HUDEP-2 (cell line): ENCODE results near the gene ZNF654.
A peak's percentile ranks its signal among the peaks of the same experiment; 100 is the strongest.

ENCODE experiments used
- DNase-seq, 76 experiments: peaks; one replicate each; lab custom pipeline; 2025; ENCODE audit not compliant: unreplicated experiment in 76 of 76; lab: John Stamatoyannopoulos, UW

Gene ZNF654

DNA sequence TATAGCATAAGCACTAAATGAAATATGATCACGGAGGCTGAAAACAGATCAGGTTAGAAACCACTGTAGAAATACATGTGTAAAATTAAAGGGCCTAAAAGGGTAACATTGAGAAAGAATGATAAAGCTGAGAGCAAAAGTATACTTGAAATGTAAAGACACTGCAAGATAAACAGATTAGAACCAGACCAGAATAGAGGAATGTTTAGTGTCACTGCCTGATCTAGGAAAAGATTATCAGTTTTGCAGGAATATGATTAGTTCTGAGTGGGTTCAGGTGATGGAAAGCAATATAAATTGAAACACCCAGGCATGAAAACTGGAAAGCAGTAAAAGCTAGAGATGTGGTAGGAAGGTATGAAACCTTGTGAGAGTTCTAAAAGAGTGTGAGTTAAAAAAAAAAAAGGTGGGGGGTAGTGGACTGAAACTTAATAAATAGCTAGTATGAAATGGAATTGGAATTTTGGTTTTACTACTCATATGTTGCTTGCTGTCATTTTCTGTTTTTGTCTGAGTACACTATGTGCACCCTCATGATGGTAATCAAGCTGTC, 74.7 kb downstream of the ZNF654 start:
- DNase-seq = no peak

- no peak for DNase-seq
Measured at GRCh38 chr3:88137836-88138235, 78.8 kb downstream of the ZNF654 start.

DNA sequence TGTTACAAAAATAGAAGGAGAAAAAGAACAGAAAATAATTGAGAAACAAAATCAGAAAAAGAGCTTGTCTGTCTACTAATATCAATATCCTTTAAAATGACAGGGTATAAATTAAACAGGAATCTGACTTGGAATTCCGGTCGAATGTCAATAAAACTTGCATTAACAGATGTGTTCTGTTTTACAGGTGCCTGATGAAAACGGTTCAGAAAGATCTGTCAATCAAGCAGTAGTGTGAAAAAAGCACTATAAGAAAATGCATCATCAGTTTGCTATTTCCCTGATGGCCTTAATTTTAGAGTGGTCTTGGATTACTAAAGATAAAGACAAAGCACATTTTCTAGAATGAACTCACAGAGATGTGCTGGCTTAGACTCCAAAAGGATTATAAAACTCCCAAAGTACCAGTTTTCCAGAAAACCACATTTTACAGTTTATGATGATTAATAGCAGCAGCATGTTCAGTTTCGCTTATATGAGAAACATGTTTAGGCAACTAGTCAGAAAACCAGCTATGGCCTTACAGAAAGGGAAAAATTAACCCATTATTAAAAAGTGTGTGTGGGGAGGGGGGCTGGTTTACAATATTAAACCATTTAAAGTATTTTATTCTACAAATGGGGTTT, 82.5 kb downstream of the ZNF654 start:
- DNase-seq = no peak

- no peak for DNase-seq
Measured at GRCh38 chr3:88142094-88142624, 83.1 kb downstream of the ZNF654 start.

- peak in 1 of 76 experiments; percentile 6 for DNase-seq
Measured at GRCh38 chr3:88147261-88147660, 88.2 kb downstream of the ZNF654 start.

GRCh38 chr3:88148651-88149050, 89.6 kb downstream of the ZNF654 start:
- no peak for DNase-seq

GRCh38 chr3:88149101-88149508, 90.0 kb downstream of the ZNF654 start:
- peak in 33 of 76 experiments; percentile 4 to 78 (median 46) for DNase-seq

GRCh38 chr3:88149509-88150362, 90.7 kb downstream of the ZNF654 start, which contains the start of gene C3orf38:
C3orf38 (plus strand) TSS chr3:88149959; CDS start chr3:88150053, 94 bp downstream.
- peak in 75 of 76 experiments; percentile 51 to 91 (median 81) for DNase-seq

DNA sequence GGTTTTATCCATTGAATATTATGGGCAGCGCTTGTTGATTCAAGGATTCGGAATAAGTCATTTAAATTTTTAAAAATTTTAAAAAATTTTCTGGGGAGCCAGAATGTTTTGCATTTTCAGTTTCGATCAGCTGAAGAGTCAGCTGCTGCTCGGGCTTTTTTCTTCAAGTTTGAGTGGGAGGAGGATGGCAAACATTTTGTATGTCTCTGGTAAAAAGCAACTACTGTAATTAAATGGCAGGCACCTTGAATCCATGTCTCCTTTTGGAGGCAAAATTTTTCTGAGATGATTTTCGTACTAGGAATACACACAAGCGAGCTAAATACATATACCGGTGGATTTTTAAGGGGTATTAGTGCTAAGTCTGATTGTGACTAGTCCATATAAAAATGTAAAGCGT, 91.3 kb downstream of the ZNF654 start:
- DNase-seq = peak in 9 of 76 experiments; percentile 4 to 44 (median 28)

DNA sequence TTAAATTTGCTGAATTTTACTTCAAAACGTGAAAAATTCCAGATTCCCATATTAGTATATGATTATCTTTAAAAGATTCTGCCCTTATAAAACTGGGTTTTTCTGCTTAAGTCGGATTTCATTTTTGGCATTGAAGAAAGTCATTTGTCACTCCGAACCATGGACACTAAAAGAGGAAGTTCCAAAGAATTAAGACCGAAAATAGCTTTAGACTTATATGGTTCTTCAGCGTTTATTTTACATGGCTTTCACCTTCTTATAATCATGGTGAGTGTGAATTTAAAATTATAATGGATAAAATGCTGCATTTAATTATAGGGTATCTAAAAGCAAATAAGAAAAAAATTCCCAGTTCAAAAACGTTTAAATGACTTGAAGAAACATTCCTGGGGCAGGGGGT, 91.8 kb downstream of the ZNF654 start:
- peak in 5 of 76 experiments; percentile 7 to 33 (median 8) for DNase-seq

GRCh38 chr3:88151358-88151757, 92.3 kb downstream of the ZNF654 start:
- DNase-seq = peak in 4 of 76 experiments; percentile 3 to 12 (median 8)

DNA sequence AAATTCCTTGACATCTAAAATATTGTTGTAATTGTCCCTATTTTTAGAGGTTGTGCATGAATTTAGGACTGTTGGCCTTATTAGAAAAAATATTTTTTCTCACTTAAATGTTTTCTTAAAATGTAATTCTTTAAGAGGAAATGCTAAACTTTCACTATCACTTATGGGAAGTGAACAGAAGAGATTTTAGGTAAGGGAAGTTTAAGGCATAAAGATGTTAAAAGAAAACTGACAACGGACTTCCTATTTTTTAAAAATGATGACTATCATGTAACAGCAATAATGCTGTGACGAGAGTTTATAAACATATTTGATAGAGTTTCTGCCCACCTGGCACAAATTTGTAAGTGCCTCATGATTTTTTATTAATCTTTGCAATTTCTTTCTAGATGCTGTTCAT, 93.8 kb downstream of the ZNF654 start:
- DNase-seq = no peak

GRCh38 chr3:88166419-88166971, 107.4 kb downstream of the ZNF654 start:
- DNase-seq = no peak

DNA sequence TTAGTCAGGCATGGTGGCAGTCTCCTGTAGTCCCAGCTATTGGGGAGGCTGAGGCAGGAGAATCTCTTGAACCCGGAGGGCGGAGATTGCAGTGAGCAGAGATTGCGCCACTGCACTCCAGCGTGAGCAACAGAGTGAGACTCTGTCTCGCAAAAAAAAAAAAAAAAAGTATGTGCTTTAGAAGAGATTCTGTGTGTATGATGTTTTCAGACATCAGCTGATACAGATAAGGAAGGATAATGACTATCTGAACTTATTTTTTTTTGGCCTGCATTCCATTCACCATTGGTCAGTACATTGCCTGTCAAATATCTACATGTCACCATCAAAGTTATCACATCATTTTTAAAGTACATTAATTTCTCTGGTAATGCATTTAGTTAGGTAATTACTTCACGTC, 108.1 kb downstream of the ZNF654 start:
- DNase-seq = no peak

GRCh38 chr3:88167704-88168103, 108.6 kb downstream of the ZNF654 start:
- DNase-seq = no peak

GRCh38 chr3:88168171-88168570, 109.1 kb downstream of the ZNF654 start:
- DNase-seq = no peak

DNA sequence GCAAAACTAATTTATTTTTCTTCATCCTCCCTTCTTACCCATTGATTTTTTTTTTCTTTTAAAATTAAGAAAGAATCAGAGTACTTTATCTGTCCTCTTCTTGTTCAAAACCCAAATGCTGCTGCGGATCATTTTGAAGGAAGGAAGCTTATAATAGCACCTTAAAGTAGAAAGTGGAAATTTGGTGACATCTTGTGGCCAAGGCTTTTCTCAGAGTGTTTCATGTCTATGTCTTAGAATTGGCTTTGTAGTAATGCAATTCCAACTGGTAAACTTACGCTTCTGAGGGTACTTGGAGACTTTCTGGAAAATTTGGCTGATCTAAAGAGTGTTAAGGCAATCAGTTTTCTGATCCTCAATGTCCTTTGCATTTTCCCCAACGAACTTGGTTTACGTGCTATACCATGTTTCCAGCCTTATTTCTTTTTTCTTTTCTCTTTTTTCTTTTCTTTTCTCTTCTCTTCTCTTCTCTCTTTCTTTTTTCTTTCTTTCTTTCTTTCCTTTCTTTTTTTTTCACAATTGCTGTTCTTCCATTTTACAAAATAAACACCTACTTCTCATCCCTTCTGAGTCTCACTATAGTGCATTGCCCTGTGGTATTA, 121.4 kb downstream of the ZNF654 start:
- DNase-seq = peak in 28 of 76 experiments; percentile 1 to 54 (median 18)

DNA sequence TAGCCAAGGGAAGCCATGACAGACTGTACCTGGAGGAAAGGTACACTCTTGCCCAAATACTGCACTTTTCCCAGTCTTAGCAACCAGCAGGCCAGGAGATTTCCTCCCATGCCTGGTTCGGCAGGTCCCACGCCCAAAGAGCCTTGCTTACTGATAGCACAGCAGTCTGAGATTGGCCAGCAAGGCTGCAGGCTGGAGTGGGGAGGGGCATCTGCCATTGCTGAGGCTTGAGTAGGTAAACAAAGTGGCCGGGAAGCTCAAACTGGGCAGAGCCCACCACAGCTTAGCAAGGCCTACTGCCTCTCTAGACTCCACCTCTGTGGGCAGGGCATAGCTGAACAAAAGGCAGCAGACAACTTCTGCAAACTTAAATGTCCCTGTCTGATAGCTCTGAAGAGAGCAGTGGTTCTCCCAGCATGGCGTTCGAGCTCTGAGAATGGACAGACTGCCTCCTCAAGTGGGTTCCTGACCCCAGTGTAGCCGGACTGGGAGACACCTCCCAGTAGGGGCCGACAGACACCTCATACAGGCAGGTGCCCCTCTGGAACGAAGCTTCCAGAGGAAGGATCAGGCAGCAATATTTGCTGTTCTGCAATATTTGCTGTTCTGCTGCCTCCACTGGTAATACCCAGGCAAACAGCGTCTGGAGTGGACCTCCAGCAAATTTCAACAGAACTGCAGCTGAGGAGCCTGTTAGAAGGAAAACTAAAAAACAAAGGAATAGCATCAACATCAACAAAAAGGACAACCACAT, 123.3 kb downstream of the ZNF654 start:
- DNase-seq = peak in 1 of 76 experiments; percentile 0

GRCh38 chr3:88188436-88188835, 129.4 kb downstream of the ZNF654 start:
- DNase-seq = no peak

DNA sequence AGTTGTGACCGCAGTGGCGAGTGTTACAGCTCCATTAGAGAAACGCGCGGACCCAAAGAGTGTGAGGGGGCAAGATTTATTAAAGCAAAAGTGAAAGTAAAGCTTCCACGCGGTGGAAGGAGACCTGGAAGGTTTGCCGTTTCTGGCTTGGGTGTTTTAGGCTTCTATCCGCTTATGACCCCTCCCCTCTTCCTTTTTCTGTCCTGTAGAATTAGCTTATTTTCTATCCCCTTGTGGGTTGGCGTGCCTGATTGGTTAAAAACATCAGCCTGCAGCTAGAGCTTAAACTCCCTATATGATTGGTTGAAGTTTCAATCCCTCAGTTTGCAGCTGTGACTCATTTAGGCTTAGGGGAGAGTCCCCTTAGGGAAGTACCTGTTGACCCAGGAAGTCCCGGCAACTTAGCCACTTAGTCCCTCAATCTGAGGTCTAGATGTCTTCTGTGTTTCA, 130.3 kb downstream of the ZNF654 start:
- DNase-seq = no peak
